Smooth muscle cell (in vitro differentiated cells): Measurements from ENCODE around the gene FBXL22. TPM values are rescaled to one million over a fixed set of nuclear protein-coding genes. Genes with fewer than 3 reads are reported as not detected.
A peak's percentile ranks its signal among the peaks of the same experiment; 100 is the strongest.

ENCODE experiments used
- DNase-seq: peaks from one replicate; lab custom pipeline; 2025; ENCODE audit not compliant: unreplicated experiment; lab: John Stamatoyannopoulos, UW
- H2AFZ ChIP-seq: fragments of 200-600 bp; sonication (generic); 2 replicates; pipeline ENCODE4 v1.6.0; 2016; ENCODE audit warnings: antibody characterized with exemption, low read depth, mild to moderate bottlenecking
- H3F3A ChIP-seq: fragments of 200-600 bp; sonication (generic); 2 replicates; pipeline ENCODE4 v1.6.0; 2017; ENCODE audit warnings: antibody characterized with exemption, low read depth
- H3K27ac ChIP-seq: fragments of 200-600 bp; sonication (generic); 2 replicates; pipeline ENCODE4 v1.5.1; 2016; ENCODE audit warnings: low read depth, mild to moderate bottlenecking
- H3K27me3 ChIP-seq: fragments of 200-600 bp; sonication (generic); 2 replicates; pipeline ENCODE4 v1.6.1; 2016; ENCODE audit warnings: low read depth, mild to moderate bottlenecking
- H3K36me3 ChIP-seq: fragments of 200-600 bp; sonication (generic); 2 replicates; pipeline ENCODE4 v1.5.1; 2016; ENCODE audit warnings: low read depth
- H3K4me1 ChIP-seq: fragments of 200-600 bp; sonication (generic); 2 replicates; pipeline ENCODE4 v1.5.1; 2016; ENCODE audit warnings: low read depth
- H3K4me2 ChIP-seq: fragments of 200-600 bp; sonication (generic); 2 replicates; pipeline ENCODE4 v1.6.0; 2016; ENCODE audit warnings: mild to moderate bottlenecking
- H3K4me3 ChIP-seq: fragments of 200-600 bp; sonication (generic); 2 replicates; pipeline ENCODE4 v1.5.1; 2016; ENCODE audit warnings: mild to moderate bottlenecking
- H3K79me2 ChIP-seq: fragments of 200-600 bp; sonication (generic); 2 replicates; pipeline ENCODE4 v1.6.0; 2016; ENCODE audit warnings: low read depth, mild to moderate bottlenecking
- H3K9ac ChIP-seq: fragments of 200-600 bp; sonication (generic); 2 replicates; pipeline ENCODE4 v1.6.0; 2016; ENCODE audit warnings: low read depth
- H3K9me3 ChIP-seq: fragments of 200-600 bp; sonication (generic); replicated peaks from 2 replicates; pipeline ENCODE4 v1.5.1; 2016; ENCODE audit warnings: low read depth
- H4K20me1 ChIP-seq: fragments of 200-600 bp; sonication (generic); 2 replicates; pipeline ENCODE4 v1.6.0; 2016; ENCODE audit warnings: low read depth
- WGBS: methylation state at CpG from one replicate; pipeline ENCODE4 v1.1.7; 2016; ENCODE audit warnings: low lambda C conversion rate; 5-methylcytosine and 5-hydroxymethylcytosine counted together
- polyA plus RNA-seq: library from polyadenylated mRNA; unstranded; fragments of >200 nt; fragmentation: Nextera tagmentation; extraction: Ambion mirVana; gene quantifications from 2 replicates; pipeline ENCODE4 v1.2.1, GENCODE V29; 2016
- total RNA-seq: library from RNA; depleted of rRNA; stranded (reverse); fragments of >200 nt; gene quantifications from 2 replicates; pipeline ENCODE4 v1.2.3, GENCODE V29; 2014
- TF ChIP-seq, protein P1 (sequence below): fragments of 200-600 bp; sonication (generic); IDR thresholded peaks from 2 replicates; pipeline ENCODE4 v1.5.1; 2017; ENCODE audit warnings: borderline replicate concordance, mild to moderate bottlenecking, antibody characterized with exemption; ENCODE audit not compliant: insufficient read depth, poor library complexity, severe bottlenecking

The FBXL22 gene
- total and polyA plus RNA-seq, 2 experiments from 2014 or later, result 0.35 TPM; not detected in 1

DNA sequence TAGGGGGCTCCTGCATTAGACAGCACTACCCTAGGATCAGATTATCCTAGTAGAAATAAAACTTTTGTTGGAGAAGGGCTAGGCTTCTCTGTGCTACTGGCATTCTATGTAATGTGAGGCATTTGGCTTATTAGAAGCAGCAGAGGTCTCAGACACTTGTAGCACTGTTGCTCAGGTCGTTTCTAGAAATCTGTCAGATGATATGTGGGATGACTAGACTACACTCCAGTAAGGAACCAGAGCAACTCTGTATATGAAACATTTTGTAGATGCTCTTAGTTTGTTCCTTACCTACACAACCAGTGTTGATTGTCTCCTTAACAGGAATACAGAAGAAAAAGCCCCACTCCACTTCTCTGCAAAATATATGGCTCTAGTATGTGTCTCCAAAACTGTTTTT, 21.9 kb upstream of the FBXL22 start:
- TF ChIP-seq, protein P1, sequence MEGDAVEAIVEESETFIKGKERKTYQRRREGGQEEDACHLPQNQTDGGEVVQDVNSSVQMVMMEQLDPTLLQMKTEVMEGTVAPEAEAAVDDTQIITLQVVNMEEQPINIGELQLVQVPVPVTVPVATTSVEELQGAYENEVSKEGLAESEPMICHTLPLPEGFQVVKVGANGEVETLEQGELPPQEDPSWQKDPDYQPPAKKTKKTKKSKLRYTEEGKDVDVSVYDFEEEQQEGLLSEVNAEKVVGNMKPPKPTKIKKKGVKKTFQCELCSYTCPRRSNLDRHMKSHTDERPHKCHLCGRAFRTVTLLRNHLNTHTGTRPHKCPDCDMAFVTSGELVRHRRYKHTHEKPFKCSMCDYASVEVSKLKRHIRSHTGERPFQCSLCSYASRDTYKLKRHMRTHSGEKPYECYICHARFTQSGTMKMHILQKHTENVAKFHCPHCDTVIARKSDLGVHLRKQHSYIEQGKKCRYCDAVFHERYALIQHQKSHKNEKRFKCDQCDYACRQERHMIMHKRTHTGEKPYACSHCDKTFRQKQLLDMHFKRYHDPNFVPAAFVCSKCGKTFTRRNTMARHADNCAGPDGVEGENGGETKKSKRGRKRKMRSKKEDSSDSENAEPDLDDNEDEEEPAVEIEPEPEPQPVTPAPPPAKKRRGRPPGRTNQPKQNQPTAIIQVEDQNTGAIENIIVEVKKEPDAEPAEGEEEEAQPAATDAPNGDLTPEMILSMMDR, result no peak
- no peaks in the 10 kb centered on the region for H3F3A ChIP-seq
- WGBS, result 79% methylated on average over 1 of the region's 1 CpG
- H3K9me3 ChIP-seq, result no peaks in the 10 kb centered on the region
- peaks cover 5% of the 10 kb centered on the region for H3K36me3 ChIP-seq
- no peaks in the 10 kb centered on the region for H3K27me3 ChIP-seq
- DNase-seq, result no peak
- no peak overlapping the region for H3K4me2 ChIP-seq
- H2AFZ ChIP-seq, result no peak overlapping the region
- no peak overlapping the region for H3K27ac ChIP-seq
- no peak overlapping the region for H3K9ac ChIP-seq
- no peaks in the 10 kb centered on the region for H3K4me1 ChIP-seq
- no peak overlapping the region for H3K4me3 ChIP-seq
- H4K20me1 ChIP-seq, result no peaks in the 10 kb centered on the region
- no peaks in the 10 kb centered on the region for H3K79me2 ChIP-seq

DNA sequence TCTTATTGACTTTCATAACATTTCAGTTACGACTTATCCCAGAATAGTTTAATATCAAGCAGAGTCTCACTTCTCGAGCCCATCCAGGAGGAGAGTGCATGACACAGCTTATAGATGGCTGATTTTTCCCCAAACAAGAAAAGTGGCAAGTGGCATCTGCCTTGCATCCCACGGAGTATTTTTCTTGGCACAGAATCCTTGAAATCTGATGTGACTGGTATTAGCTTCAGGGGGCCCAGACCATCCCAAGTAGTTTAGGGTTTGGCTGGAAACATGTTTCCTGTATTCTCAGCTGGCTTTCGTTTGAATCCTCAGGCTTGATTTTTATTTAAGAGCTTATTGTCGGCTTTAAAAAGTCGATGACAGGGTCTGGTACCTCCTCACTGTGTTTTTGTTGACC, 20.7 kb upstream of the FBXL22 start:
- Histone ChIP-seq H3K9ac (no peak overlapping the region), H4K20me1 (no peaks in the 10 kb centered on the region), H2AFZ (no peak overlapping the region), H3K4me1 (no peaks in the 10 kb centered on the region), H3K4me2 (no peak overlapping the region), H3K79me2 (no peaks in the 10 kb centered on the region), H3K36me3 (peaks cover 5% of the 10 kb centered on the region), H3F3A (no peaks in the 10 kb centered on the region), H3K4me3 (no peak overlapping the region), H3K27ac (no peak overlapping the region), H3K27me3 (no peaks in the 10 kb centered on the region), H3K9me3 (no peaks in the 10 kb centered on the region)
- WGBS, result 80% methylated on average over 6 of the region's 6 CpGs
- DNase-seq, result no peak
- TF ChIP-seq, protein P1, result no peak

DNA sequence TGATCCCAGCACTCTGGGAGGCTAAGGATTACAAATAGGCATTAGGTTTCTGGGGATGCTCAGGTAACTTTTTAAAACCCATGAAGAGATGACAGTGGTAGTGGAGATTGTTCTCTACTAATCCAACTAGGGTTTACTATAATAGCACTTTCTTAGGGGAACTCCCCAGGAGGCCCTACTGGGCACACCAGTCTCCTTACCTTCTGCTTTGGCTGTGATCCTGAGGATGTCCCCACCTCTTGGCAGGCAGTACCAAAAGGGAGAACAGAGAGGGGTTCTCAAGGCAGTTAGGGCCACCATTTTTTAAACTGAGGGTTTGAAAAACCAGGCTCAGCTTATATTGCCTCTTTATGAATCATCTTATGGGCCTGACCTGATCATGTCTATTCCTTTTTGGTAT, 15.0 kb upstream of the FBXL22 start:
- H2AFZ ChIP-seq, result no peak overlapping the region
- no peaks in the 10 kb centered on the region for H3F3A ChIP-seq
- no peaks in the 10 kb centered on the region for H3K9me3 ChIP-seq
- H3K4me1 ChIP-seq, result no peaks in the 10 kb centered on the region
- no peak overlapping the region for H3K4me2 ChIP-seq
- H3K4me3 ChIP-seq, result no peak overlapping the region
- TF ChIP-seq, protein P1, result no peak
- no peaks in the 10 kb centered on the region for H3K27me3 ChIP-seq
- DNase-seq, result no peak
- H3K36me3 ChIP-seq, result peaks cover 9% of the 10 kb centered on the region
- H4K20me1 ChIP-seq, result peaks cover 10% of the 10 kb centered on the region
- peak overlapping the region; percentile 51 for H3K27ac ChIP-seq
- H3K79me2 ChIP-seq, result peaks cover 4% of the 10 kb centered on the region
- H3K9ac ChIP-seq, result no peak overlapping the region

DNA sequence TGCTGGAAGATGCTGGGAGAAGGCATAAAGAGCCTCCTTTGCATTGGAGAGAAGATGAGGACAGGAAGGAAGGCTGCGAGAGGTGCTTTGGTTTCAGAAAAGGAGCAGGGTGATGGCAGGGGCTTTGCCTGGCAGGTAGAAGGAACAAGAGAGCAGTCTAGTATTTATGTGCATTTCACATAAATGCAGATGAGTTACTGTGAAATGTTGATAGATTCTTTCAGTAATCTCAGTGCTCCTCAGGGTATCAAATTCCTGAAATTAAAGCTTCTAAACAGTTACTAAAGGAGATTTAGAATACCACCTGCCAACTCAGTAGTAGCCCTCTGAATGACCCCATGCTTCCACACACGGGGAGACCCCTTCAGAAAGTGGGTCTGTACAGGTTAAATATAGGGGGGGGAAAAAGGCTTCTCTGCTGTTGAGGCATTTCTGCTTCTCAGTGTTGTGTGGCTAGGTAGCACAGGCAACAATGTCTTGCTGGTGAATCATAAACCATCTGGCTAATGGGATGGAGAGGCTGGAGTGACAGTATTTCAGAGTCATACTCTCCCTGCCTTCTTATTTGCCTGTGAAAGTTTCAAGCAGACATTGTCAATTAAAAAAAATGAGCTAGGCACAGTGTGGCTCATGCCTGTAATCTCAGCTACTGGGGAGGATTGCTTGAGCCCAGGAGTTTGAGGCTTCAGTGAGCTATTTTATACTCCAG, 14.3 kb upstream of the FBXL22 start:
- no peak overlapping the region for H3K9ac ChIP-seq
- H3K4me2 ChIP-seq, result no peak overlapping the region
- peaks cover 10% of the 10 kb centered on the region for H4K20me1 ChIP-seq
- H3K9me3 ChIP-seq, result no peaks in the 10 kb centered on the region
- no peaks in the 10 kb centered on the region for H3F3A ChIP-seq
- peaks cover 9% of the 10 kb centered on the region for H3K36me3 ChIP-seq
- no peaks in the 10 kb centered on the region for H3K27me3 ChIP-seq
- H2AFZ ChIP-seq, result no peak overlapping the region
- DNase-seq, result no peak
- peak overlapping the region; percentile 51 for H3K27ac ChIP-seq
- TF ChIP-seq, protein P1, result no peak
- 92% methylated on average over 2 of the region's 2 CpGs for WGBS
- H3K4me3 ChIP-seq, result no peak overlapping the region
- H3K4me1 ChIP-seq, result no peaks in the 10 kb centered on the region
- H3K79me2 ChIP-seq, result peaks cover 4% of the 10 kb centered on the region
